HG02678 (cell line): Measurements from ENCODE around the gene GPRIN2.
"Not testable (repeated sequence)": the region's sequence is repeated elsewhere in the genome, so short reads cannot be mapped to it uniquely, and the experiment has no call there.

Experiments
- ATAC-seq: cut with Tn5 transposase; IDR thresholded peaks from one replicate; pipeline ENCODE4 v1.9.1; 2021; ENCODE audit warnings: mild to moderate bottlenecking, moderate library complexity; ENCODE audit not compliant: unreplicated experiment

Gene GPRIN2

DNA sequence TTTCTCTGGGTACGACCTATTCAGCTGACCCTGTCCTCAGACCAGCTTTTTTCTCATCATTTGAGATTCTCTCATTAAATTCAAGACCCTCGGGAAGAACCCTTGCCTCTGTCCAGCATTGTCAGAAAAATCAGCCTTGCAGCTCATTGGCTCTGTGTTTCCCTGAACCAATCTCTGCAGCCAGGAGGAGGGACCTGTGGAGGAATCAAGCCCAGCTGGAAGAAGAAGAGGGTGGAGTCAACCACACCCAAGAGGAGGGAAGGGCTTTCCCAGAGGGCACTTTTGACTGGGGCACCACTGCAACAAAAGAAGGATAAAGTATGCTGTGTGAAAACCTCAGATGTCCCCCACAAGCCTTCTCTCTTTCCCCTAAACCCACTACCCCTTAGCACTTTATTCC lies 14.2 kb upstream of the GPRIN2 start:
- ATAC-seq = not testable (repeated sequence)

DNA sequence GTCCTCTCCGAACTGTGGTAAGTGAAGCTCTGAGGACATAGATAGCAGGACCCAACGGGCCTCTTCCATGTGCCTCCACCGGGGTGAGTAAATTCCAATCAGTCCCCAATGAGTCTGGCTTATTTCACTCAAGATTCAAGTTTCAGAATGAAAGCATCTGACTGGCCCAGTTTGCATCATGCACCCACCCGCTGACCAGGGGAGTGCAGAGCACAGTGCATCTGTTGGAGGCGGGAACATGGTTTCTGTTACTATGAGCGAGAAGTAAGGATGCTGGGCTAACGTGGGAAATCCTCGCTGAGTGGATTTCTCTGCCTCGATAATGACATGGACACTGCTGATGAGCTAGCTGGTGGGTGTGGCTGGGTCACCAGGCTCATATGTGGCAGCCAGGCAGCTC lies 10.7 kb upstream of the GPRIN2 start:
- not testable (repeated sequence) for ATAC-seq

DNA sequence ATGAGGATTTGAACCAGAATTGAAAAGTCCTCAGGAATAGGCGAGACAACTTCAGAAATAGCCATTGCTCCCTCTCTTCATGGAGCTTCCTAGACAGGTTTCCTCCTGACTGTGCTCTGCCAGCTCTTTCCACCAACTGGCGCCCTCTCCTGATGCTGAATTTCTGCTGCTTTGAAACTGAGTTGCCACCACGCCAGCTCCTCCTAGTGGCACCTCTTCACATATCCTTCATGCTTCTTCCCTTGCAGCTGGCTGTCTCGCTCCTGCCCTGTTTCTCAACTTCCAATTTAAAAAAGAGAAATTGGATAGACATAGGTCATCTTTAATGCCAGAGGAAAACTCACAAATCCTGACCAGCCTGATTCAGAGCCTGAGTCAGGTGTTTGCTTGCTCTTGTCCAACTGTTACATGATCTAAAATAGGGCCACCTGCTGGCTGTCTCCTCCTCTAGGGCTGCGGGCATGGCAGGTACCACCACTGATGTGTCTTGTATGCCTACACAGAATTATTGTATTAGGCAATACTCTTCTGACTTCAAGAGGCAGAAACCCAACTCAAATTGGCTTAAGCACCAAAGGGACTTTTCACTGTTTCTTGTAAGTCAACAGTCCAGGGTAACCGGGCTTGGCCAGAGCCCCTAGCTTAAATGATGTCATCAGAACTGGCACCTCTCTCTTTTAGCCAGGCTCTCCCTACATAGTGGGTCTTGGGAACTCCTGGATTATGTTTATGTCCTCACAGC lies 9.3 kb upstream of the GPRIN2 start:
- ATAC-seq = peak; percentile 76

GRCh38 chr10:46560952-46561351 lies 4.5 kb upstream of the GPRIN2 start:
- ATAC-seq = no peak

GRCh38 chr10:46560381-46560780 lies 3.9 kb upstream of the GPRIN2 start:
- ATAC-seq = no peak

- no peak for ATAC-seq
These were observed 2.8 kb upstream of the GPRIN2 start for GRCh38 chr10:46559231-46559671.

- no peak for ATAC-seq
These were observed 2.1 kb upstream of the GPRIN2 start for GRCh38 chr10:46558392-46559185.

GRCh38 chr10:46558122-46558391 lies 1.6 kb upstream of the GPRIN2 start:
- no peak for ATAC-seq

DNA sequence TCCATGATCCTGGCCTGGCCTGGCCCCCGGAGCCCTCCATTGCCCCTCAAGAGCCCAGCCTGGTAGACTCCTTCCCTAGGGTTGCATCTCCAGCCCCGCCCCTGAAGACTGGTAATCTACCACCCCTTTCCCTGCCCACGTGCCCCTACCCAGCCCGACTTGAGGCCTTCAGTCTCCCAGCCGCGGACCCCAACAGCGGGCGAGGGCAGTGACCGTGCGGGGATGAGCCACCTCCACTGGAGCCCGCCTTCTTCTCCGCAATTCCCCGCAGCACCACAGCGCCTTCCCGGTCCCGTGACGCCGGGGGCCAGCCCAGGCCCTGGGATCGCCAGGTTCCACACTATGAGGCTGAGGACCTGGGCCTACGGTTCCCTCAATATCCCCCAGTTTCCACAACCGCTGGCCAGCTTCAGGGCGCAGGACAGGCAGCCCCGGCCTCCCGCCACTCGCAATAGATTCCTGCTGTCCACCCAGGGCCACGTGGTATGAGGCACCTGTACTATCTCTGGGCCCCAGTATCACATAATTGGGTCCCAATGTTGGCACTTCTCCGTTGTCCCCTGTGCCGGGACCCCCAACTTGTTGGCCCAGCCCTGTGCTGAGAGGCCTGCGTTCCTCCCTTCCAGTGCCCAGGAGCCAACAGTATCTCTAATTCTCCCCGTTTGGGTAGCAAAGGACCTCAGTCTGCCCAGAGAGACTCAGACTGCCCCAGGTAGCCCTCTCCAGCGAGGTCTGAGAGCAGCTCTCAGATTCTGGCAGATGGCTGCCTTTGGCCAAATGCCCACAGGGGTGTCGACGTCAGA lies 1.1 kb upstream of the GPRIN2 start:
- ATAC-seq = no peak

DNA sequence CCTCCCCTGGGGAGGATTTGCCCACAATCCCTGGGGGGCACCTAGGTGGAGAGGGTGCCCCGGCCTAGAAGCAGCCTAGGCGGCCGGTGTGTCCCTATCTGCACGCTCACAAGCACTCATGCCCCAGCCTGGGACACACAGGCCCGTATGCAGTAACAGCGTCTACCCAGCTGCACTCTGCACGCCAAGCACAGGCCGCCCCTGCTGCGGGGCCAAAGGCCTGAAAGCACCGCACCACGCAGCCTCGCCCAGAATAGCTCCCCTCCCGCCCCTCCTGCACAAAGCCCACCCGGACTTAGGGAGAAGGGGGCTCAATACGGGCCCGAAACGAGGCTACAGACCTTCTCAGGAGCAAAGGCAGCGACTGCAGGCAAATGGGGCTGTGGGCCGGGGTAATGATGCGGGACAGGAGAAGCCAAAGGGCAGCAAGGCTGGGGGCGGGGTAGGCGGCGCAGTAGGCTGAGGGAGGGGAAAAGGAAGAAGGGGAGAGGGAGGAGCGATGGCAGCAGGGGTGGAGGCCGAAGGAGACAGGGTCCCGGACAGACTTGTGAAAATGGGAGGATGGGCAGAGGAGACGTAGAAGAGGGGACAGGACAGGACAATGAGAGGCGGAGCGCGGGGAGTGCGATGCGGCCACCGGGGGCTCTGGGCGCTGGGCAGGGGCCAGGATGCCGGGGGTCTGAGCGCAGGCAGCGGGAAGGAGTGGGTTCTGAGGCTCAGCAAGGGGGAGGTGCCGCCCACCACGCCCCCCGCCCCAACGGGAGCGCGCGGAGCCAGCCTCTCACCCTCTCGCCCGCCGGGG lies 544 bp downstream of the GPRIN2 start:
- no peak for ATAC-seq

GRCh38 chr10:46555366-46555712 lies 1.1 kb downstream of the GPRIN2 start:
- ATAC-seq = no peak

GRCh38 chr10:46554166-46554781 lies 2.2 kb downstream of the GPRIN2 start:
- no peak for ATAC-seq

DNA sequence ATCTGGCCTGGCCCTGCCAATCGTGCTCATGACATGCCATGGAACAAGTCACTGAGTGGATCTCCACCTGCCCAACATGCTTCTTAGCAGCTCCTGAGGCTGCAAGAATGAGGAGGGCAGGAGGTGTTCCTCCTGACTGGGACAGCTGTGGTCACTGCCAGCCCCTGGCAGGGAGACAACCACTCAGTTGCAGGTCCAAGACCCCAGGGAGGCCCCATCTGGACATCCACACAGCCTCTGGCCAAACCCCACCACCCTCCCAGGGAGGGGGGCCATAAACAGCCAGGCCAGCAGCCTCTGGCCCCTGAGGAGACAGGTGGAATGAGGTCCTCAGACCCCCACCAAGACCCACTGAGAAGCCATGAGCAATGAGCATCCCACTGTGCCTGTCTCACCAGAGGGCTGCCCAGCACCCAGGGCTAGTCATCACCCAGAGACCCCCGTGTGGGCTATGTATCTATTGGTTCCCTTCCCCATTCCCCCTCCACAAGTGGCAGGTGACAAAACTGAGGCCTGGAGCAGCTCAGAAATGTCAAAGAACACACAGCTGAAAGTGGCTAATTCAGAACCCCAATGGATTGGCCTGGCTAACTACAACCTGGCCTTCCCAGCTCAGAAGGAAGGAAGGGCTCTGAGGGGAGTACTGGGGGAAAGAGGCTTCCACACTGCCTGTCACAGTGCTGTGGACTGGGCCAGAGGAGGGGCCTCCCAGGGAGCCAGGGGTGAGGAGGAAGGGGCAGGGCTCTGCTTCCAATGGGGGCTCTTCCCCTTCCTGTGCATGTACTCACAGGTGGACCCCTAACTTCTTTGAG lies 3.0 kb downstream of the GPRIN2 start:
- no peak for ATAC-seq

GRCh38 chr10:46552526-46553237 lies 3.8 kb downstream of the GPRIN2 start:
- no peak for ATAC-seq

- no peak for ATAC-seq
These were observed 4.5 kb downstream of the GPRIN2 start for GRCh38 chr10:46551701-46552525.

DNA sequence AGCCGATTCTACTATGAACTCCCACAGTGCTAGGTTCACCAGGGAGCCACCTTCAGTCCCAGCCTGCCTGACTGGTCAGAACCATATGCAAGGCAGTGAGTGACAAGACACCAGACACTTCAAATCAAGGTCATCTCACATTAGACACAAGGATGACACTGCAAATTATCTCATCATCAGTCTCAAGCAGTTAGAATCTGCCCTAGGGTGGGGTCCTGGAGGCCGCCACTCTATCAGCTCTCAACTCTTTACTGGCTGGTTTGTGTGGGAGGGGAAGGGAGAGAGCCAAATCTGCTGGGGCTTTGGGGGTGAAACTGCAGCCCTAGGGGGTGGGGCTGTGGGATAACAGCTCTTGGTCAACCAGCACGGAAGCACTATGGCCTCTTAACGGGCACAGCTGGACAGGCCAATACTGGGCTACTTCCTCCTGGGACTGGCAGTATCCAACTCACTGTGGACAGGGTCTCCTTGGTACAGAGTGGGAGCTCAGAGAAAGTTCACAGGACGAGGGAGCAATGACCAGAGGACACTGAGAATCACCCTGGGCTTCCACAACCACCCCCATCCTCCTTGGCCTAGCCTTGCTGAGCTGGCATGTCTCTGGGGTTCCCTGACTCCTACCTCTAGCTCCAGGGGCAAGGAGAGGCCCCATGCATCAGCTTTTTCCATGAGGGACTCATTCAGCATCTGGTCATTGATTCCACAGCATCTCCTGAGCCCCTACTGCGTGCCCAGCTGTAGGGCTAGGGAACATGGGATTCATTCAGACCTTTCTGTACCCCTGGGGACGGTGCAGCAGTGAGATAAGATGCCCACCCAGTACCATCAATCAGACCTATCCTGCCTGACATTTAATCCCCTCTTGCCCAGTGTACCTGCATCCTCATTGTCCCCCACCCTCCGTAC lies 5.4 kb downstream of the GPRIN2 start:
- ATAC-seq = no peak

DNA sequence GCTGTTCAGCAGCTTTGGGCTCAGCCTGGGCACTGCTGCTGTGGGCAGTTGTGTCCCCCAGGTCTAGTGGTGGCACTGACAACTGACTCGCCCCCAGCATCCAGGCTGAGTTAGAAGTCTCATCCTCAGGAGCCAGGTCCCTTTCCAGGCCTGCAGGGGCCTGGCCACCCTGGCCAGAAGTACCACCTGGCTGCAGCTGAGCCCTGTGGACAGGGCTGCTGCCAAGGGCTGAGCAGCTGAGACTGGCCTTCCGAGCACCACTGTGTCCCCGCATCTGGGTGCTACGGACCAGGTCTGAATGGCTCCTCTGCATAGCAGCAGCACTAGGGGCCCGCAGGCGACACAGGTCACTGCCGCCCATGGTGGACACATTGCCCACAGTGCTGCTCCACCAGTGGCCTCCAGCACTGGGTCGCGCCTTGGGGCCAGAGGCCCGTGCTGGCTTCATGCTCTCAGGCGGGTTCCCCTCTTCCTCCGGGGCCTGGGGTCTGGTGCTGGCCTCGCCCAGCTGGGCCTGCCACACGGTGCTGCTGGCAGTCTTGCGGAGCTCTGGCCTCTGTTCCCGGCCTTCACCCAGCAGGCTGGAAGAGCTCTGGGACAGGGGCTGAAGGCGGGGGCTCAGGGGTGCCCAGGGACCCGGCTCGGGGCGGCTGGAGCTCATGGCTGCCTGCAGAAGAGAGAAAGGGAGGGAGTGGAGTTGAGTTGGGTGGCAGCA lies 6.2 kb downstream of the GPRIN2 start:
- ATAC-seq = no peak
